Stimulated activated CD4-positive, alpha-beta T cell treated with anti-CD3 and anti-CD28 coated beads, Interleukin-1b, Interleukin-23, amount 100 ng/mL, for 1 hour (primary cell): Measurements from ENCODE around the gene MFAP2.
"Not testable (repeated sequence)": the region's sequence is repeated elsewhere in the genome, so short reads cannot be mapped to it uniquely, and the experiment has no call there.

ENCODE experiments used
- DNase-seq, 2 donors: peaks; one replicate each; pipeline ENCODE4 v3.0.0-alpha.2; 2020; ENCODE audit warnings: low read depth in 2 of 2

Gene MFAP2

GRCh38 chr1:16961297-16962133 is 18.9 kb downstream of the MFAP2 start:
- no peak for DNase-seq

DNA sequence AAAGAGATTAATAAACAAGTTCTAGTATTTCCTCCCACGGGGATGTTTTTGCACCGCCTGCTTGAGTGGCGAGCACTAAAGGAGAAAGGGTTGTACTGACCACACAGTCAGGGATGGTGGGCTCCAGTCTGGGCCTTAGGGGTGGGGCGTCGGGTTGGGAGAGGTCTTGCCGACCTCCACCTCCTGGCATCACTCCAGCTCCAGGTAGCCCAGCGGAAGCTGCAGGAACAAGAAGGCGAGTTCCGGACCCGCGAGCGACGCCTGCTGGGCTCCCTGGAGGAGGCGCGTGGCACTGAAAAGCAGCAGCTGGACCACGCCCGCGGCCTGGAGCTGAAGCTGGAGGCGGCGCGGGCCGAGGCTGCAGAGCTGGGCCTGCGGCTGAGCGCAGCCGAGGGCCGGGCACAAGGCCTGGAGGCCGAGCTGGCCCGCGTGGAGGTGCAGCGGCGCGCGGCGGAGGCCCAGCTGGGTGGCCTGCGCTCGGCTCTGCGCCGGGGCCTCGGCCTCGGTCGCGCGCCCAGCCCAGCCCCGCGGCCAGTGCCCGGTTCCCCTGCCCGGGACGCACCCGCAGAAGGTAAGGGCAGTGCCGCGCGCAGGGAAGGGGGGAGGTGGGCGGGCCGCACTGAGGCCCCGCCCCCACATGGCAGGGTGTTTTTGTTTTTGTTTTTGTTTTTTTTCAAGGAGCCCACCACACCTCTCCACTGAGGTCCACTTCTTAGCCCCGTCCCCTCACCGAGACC is 19.7 kb downstream of the MFAP2 start:
- DNase-seq = peak; percentile 46 to 58

DNA sequence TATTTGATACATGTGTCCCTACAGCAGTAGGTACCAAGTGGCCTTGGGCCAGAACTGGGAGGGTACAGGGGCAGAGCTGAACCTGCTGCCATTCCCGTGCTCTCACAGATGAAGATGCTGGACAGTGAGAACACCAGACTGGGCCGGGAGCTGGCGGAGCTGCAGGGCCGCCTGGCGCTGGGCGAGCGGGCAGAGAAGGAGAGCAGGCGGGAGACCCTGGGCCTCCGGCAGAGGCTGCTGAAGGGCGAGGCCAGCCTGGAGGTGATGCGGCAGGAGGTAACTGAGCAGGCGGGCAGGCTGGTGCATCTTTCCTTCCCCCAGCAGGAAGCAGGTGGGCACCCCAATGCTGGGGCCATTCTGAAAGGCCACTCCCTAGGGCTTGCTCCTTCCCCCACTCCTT is 21.9 kb downstream of the MFAP2 start:
- DNase-seq = no peak

- no peak for DNase-seq
These were observed 22.7 kb downstream of the MFAP2 start for GRCh38 chr1:16957731-16958130.

DNA sequence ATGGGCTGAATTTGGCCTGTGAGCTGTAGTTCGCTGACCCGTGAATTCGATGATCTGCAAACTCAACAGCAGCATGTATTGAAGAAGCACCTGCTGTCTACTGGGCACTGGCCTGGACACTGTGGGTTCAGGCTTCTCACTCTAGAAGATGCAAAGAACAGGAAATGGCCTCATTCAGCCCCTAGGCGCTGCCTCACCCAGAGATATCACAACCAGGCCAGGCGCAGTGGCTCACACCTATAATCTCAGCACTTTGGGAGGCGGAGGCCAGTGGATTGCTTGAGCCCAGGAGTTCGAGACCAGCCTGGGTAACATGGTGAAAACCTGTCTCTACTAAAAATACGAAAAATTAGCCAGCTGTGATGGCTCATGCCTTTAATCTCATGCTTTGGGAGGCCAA is 23.6 kb downstream of the MFAP2 start:
- no peak for DNase-seq

DNA sequence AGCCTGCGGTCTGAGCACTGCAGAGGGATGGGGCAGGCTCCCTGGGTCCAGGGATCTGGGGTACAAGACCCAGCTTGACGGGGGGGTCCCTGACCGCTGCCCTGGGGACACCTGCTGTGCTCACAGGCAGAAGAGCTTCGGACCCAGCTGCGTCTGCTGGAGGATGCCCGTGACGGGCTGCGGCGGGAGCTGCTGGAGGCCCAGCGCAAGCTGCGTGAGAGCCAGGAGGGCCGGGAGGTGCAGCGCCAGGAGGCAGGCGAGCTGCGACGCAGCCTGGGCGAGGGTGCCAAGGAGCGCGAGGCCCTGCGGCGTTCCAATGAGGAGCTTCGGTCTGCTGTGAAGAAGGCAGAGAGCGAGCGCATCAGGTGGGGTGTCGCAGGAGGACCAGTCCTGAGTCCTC is 25.2 kb downstream of the MFAP2 start:
- DNase-seq = no peak

DNA sequence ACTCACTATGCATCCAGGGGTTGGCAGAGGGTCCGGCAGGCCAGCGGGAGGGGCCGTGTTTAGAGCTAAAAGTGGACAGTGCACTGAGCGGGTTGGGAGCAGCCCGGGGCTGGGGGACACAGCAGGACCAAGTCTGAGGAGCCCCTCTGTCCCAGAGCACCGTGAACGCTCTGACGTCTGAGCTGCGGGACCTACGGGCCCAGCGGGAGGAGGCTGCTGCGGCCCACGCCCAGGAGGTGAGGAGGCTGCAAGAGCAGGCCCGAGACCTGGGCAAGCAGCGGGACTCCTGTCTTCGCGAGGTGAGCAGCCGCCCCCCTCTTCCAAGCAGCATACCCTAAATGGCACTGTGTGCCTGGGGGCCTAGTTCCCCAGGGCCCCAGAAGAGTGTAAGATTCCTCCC is 25.8 kb downstream of the MFAP2 start:
- DNase-seq = no peak

- not testable (repeated sequence) for DNase-seq
These were observed 28.0 kb downstream of the MFAP2 start for GRCh38 chr1:16952376-16952775.

GRCh38 chr1:16949026-16949425 is 31.4 kb downstream of the MFAP2 start:
- DNase-seq = not testable (repeated sequence)

GRCh38 chr1:16948282-16948891 is 32.0 kb downstream of the MFAP2 start:
- not testable (repeated sequence) for DNase-seq

DNA sequence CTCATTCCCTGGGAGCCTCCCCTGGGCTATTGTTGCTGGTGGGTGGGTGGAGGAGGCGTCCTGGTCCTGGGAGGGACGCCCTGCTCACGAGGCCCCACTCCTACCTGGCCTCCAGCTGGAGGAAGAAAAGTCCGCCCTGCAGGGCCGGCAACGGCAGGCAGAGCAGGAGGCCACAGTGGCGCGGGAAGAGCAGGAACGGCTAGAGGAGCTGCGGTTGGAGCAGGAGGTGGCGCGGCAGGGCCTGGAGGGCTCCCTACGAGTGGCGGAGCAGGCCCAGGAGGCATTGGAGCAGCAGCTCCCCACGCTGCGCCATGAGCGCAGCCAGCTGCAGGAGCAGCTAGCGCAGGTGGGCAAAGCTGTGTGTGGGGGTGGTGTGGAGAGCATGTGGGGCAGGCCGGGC is 33.8 kb downstream of the MFAP2 start:
- no peak for DNase-seq

DNA sequence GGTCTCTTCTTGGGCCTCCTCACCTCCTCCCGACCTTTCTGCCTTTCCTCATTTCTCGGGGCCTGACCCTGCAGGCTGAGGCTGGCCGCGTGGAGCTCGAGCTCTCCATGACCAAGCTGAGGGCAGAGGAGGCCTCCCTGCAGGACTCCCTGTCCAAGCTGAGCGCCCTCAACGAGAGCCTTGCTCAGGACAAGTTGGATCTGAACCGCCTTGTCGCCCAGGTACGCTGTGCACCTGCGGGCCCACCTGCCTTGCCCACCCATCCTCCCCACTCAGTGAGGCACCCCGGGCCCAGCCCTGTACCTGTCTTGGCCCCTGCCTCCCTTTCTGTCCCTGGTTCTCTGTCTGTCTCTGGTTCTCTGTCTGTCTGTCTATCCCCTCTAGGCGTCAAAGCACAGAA is 34.2 kb downstream of the MFAP2 start:
- not testable (repeated sequence) for DNase-seq

GRCh38 chr1:16945512-16945911 is 34.9 kb downstream of the MFAP2 start:
- DNase-seq = not testable (repeated sequence)

DNA sequence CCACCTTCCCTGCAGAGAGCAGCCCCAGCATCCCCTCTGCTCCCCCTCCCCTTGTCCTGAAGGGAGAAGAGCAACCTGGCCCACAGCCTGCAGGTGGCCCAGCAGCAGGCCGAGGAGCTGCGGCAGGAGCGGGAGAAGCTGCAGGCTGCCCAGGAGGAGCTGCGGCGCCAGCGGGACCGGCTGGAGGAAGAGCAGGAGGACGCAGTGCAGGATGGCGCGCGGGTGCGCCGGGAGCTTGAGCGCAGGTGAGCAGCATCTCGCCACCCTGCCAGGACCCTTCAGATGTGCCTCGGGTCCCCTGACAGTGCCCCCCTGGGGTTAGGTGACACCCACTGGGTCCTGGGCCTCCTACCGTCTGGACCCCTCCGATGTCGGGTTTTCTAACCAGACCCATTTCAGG is 36.4 kb downstream of the MFAP2 start:
- no peak for DNase-seq

DNA sequence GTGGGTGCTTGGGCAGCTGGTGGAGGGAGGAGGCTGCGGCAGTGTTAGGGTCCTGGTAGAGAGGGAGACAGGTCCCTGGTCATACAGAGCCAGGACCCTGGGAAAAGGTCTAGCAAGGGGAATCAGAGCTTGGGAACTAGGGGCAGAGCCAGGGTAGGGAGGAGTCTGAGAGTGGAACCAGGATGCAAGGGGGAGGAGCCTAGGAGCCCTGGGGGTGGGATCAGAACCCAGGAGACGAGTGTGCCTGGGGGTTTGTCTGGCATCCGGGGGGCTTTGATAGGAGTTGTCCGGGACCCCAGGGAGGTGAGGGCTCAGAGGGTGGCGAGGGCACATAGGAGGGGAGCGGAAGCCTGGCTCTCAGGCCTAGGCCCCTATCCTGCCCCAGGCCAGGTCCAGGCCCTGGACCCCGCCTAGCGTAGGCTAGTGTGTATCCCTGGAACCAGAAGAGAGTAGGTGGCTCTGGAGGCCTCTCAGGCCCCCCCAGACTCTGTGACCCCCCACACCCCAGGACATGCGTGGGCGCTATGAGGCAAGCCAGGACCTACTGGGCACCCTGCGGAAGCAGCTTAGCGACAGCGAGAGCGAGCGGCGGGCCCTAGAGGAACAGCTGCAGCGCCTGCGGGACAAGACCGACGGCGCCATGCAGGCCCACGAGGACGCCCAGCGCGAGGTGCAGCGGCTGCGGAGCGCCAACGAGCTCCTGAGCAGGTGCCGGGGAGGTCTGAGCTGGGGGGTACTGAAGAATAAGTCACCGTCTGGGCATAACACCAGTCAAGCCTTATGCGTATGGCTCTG is 40.8 kb downstream of the MFAP2 start:
- DNase-seq = not testable (repeated sequence)

DNA sequence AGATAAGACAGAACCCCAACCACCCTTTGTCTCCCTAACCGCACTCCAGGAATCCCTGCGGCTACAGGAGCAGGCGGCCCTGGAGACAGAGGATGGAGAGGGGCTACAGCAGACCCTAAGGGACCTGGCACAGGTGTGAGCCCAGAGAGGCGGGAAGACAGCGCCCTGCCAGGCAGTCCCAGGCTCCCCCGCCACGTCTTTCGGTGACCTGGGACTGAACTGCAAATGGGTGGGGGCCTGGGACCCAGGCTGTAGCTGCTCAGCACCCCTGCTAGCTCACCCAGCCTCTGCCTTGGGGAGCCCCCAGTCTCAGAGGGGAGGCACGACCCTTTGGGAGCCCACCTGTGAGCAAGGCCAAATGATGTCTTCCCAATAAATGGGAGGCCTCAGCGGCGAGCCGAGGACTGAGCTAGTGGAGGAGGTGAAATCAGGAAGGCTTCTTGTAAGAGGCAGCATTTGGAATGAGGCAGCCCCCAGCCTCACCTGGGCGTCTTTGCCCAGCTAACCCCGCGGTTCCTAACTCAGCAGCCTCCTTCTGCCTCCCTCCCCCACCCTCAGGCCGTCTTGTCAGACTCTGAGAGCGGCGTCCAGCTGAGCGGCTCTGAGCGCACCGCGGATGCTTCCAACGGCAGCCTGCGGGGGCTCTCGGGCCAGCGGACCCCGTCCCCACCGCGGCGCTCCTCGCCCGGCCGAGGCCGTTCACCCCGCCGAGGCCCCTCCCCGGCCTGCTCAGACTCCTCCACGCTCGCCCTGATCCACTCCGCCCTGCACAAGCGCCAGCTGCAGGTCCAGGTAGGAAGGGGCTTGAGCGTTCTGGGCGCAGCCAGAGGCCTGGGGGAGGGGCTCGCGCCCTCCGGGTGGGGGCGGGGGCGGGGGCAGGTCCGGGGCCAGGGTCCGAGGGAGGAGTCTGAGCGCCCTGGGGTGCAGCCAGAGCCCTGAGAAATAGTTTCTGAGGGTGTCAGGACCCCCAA is 41.8 kb downstream of the MFAP2 start:
- no peak for DNase-seq

GRCh38 chr1:16936580-16936979 is 43.8 kb downstream of the MFAP2 start:
- DNase-seq = not testable (repeated sequence)

DNA sequence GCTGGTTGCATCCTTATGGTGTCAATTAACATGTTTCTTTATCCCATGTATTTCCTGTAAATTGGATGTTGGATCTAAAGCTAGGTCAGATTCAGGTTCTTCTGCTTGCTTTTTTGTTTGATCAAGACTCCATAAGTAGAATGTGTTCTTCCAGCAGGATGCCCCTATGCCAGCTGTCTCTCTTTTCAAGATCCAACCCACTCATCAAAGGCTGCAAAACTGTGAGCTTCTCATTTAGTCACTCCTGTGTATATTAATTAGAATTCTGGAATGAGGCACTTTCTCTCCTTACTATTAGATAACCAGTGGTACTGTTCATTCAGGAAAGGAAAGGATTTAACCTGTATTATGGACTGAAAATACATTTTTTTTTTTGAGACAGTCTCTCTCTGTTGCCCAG is 46.5 kb downstream of the MFAP2 start:
- not testable (repeated sequence) for DNase-seq

- not testable (repeated sequence) for DNase-seq
These were observed 49.0 kb downstream of the MFAP2 start for GRCh38 chr1:16931206-16931934.
